HepG2 (cell line): ENCODE results near the gene NEK5. TPM values are rescaled to one million over a fixed set of nuclear protein-coding genes. Genes with fewer than 3 reads are reported as not detected.
A peak's percentile ranks its signal among the peaks of the same experiment; 100 is the strongest.

ENCODE experiments used
- ATRX ChIP-seq: sonication (generic); formaldehyde crosslinking; IDR thresholded peaks from 2 replicates; pipeline ENCODE4 v1.4.0; 2020; ENCODE audit warnings: missing genetic modification reagents, borderline replicate concordance
- HMGA1 ChIP-seq: sonication (generic); formaldehyde crosslinking; conservative IDR thresholded peaks from 2 replicates; pipeline ENCODE4 v1.4.0; 2020; ENCODE audit warnings: missing genetic modification reagents
- NR2F2 ChIP-seq: IDR thresholded peaks from 2 replicates; pipeline ENCODE4 v1.6.1; 2012; ENCODE audit warnings: low read depth, inconsistent platforms, borderline replicate concordance
- SRSF1 ChIP-seq: fragments of 200-400 bp; formaldehyde crosslinking; optimal IDR thresholded peaks from 2 replicates; pipeline ENCODE3; 2017; ENCODE audit warnings: mild to moderate bottlenecking, low read depth, low read length, moderate library complexity
- YEATS2 ChIP-seq: sonication (generic); formaldehyde crosslinking; IDR thresholded peaks from 2 replicates; pipeline ENCODE4 v1.4.0; 2020; ENCODE audit warnings: missing genetic modification reagents, borderline replicate concordance
- ZIK1 ChIP-seq: sonication (generic); formaldehyde crosslinking; IDR thresholded peaks from 2 replicates; pipeline ENCODE4 v1.5.0; 2020; ENCODE audit warnings: mild to moderate bottlenecking, low read depth, missing genetic modification reagents, borderline replicate concordance
- ZMAT3 ChIP-seq: sonication (generic); formaldehyde crosslinking; conservative IDR thresholded peaks from 2 replicates; pipeline ENCODE4 v1.7.0; 2021; ENCODE audit warnings: missing genetic modification reagents
- ZNF253 ChIP-seq: sonication (generic); formaldehyde crosslinking; IDR thresholded peaks from 2 replicates; pipeline ENCODE4 v1.8.0; 2022; ENCODE audit warnings: mild to moderate bottlenecking, missing genetic modification reagents, borderline replicate concordance
- ZNF484 ChIP-seq: sonication (generic); formaldehyde crosslinking; IDR thresholded peaks from 2 replicates; pipeline ENCODE4 v1.5.1; 2020; ENCODE audit warnings: mild to moderate bottlenecking, low read depth, missing genetic modification reagents, borderline replicate concordance
- ZNF746 ChIP-seq: sonication (generic); formaldehyde crosslinking; IDR thresholded peaks from 2 replicates; pipeline ENCODE4 v1.8.0; 2022; ENCODE audit warnings: mild to moderate bottlenecking, missing genetic modification reagents
- polyA plus RNA-seq, 8 experiments: library from polyadenylated mRNA; depleted of rRNA in 3 of 8; stranded (reverse) in 7 of 8; unstranded in 1 of 8; fragments of >200 nt; fragmentation: Illumina TruSeq in 4 of 8; extraction: Trizol in 4 of 8; gene quantifications; 2 replicates each; pipeline versions ENCODE4 v1.2.1 to v1.2.3, GENCODE V29; 2011 to 2016; ENCODE audit warnings: low read depth in 4 of 8, missing spikeins in 1 of 8, mixed read lengths in 1 of 8; ENCODE audit not compliant: insufficient read depth in 1 of 8
- total RNA-seq, 5 experiments: library from RNA; depleted of rRNA; stranded (reverse); fragments of >200 nt; fragmentation: Illumina TruSeq; extraction: Trizol; gene quantifications; 2 replicates each; pipeline ENCODE4 v1.2.3, GENCODE V29; 2016; ENCODE audit warnings: low read depth in 1 of 5
- TF ChIP-seq, protein P1 (sequence below): sonication (generic); formaldehyde crosslinking; IDR thresholded peaks from 2 replicates; pipeline ENCODE4 v1.9.0; 2022; ENCODE audit warnings: missing genetic modification reagents, mild to moderate bottlenecking, borderline replicate concordance
- TF ChIP-seq, protein P2 (sequence below): sonication (generic); formaldehyde crosslinking; IDR thresholded peaks from 2 replicates; pipeline ENCODE4 v1.5.0; 2020; ENCODE audit warnings: missing genetic modification reagents, mild to moderate bottlenecking, borderline replicate concordance
- TF ChIP-seq, protein P3 (sequence below): sonication (generic); formaldehyde crosslinking; IDR thresholded peaks from 2 replicates; pipeline ENCODE4 v1.4.0; 2020; ENCODE audit warnings: missing genetic modification reagents
- TF ChIP-seq, protein P4 (sequence below): IDR thresholded peaks from 2 replicates; pipeline ENCODE4 v1.4.0; 2020; ENCODE audit warnings: mild to moderate bottlenecking, missing genetic modification reagents
- TF ChIP-seq, protein P5 (sequence below): sonication (generic); formaldehyde crosslinking; IDR thresholded peaks from 2 replicates; pipeline ENCODE4 v1.5.1; 2020; ENCODE audit warnings: missing genetic modification reagents, mild to moderate bottlenecking, borderline replicate concordance

Gene NEK5
- total and polyA plus RNA-seq, 2 of the 13 experiments (the other 11 are each of a cell fraction or from before 2014, with no cell fraction given), result 0.12 to 0.22 TPM

DNA sequence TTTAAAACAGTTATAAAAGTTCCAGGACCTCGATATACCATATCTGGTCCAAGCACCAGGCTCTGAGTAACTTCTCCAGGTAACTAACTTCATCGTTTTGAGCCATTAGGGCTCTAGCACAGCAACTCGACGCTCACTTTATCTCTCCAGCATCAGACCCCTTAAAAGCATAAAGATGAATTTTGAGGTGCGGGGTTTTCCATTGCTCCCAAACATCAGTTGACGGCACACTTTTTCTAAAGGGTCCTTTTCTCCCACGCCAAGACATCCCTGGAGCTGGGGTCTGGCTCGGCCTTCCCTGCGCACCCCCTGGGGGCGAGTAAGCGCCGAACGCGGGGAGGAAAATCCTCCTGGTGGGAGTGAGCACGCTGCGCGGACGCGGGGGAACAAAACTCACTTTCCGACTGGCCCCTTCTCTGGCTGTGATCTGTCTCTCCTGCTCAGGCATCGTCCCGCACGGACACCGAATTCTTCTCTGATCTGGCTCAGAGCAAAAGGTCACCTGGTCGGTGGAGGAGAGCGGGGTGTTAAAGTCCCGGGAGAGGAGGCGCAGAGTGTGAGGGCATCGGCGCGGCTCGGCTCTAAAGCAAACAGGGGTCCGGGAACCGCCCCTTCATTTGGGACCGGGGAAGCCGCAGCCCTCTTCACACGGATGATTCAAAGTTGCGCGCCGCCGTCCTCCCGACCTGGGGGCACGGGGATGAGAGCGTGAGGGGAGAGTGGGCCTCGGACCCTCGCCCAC lies 117.8 kb downstream of the NEK5 start, which contains the start of gene ATP7B (continued):
- TF ChIP-seq, protein P1, sequence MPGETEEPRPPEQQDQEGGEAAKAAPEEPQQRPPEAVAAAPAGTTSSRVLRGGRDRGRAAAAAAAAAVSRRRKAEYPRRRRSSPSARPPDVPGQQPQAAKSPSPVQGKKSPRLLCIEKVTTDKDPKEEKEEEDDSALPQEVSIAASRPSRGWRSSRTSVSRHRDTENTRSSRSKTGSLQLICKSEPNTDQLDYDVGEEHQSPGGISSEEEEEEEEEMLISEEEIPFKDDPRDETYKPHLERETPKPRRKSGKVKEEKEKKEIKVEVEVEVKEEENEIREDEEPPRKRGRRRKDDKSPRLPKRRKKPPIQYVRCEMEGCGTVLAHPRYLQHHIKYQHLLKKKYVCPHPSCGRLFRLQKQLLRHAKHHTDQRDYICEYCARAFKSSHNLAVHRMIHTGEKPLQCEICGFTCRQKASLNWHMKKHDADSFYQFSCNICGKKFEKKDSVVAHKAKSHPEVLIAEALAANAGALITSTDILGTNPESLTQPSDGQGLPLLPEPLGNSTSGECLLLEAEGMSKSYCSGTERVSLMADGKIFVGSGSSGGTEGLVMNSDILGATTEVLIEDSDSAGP (CRISPR knock-in tag), result no peak
- TF ChIP-seq, protein P2, sequence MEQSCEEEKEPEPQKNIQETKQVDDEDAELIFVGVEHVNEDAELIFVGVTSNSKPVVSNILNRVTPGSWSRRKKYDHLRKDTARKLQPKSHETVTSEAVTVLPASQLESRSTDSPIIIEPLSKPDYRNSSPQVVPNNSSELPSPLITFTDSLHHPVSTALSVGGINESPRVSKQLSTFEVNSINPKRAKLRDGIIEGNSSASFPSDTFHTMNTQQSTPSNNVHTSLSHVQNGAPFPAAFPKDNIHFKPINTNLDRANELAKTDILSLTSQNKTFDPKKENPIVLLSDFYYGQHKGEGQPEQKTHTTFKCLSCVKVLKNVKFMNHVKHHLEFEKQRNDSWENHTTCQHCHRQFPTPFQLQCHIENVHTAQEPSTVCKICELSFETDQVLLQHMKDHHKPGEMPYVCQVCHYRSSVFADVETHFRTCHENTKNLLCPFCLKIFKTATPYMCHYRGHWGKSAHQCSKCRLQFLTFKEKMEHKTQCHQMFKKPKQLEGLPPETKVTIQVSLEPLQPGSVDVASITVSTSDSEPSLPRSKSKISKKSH (CRISPR knock-in tag), result no peak
- TF ChIP-seq, protein P3, sequence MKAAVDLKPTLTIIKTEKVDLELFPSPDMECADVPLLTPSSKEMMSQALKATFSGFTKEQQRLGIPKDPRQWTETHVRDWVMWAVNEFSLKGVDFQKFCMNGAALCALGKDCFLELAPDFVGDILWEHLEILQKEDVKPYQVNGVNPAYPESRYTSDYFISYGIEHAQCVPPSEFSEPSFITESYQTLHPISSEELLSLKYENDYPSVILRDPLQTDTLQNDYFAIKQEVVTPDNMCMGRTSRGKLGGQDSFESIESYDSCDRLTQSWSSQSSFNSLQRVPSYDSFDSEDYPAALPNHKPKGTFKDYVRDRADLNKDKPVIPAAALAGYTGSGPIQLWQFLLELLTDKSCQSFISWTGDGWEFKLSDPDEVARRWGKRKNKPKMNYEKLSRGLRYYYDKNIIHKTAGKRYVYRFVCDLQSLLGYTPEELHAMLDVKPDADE, result no peak
- no peak for TF ChIP-seq YEATS2 (CRISPR knock-in tag)
- TF ChIP-seq ZNF484 (CRISPR knock-in tag), result no peak
- TF ChIP-seq NR2F2, result 0 out of 2 replicates have a peak, but pooled peaks have one; percentile 41
- TF ChIP-seq SRSF1, result no peak
- TF ChIP-seq ZNF253 (CRISPR knock-in tag), result no peak
- TF ChIP-seq ZNF746 (CRISPR knock-in tag), result no peak
- TF ChIP-seq ATRX (CRISPR knock-in tag), result no peak
- TF ChIP-seq ZMAT3, result no peak
- TF ChIP-seq, protein P4, sequence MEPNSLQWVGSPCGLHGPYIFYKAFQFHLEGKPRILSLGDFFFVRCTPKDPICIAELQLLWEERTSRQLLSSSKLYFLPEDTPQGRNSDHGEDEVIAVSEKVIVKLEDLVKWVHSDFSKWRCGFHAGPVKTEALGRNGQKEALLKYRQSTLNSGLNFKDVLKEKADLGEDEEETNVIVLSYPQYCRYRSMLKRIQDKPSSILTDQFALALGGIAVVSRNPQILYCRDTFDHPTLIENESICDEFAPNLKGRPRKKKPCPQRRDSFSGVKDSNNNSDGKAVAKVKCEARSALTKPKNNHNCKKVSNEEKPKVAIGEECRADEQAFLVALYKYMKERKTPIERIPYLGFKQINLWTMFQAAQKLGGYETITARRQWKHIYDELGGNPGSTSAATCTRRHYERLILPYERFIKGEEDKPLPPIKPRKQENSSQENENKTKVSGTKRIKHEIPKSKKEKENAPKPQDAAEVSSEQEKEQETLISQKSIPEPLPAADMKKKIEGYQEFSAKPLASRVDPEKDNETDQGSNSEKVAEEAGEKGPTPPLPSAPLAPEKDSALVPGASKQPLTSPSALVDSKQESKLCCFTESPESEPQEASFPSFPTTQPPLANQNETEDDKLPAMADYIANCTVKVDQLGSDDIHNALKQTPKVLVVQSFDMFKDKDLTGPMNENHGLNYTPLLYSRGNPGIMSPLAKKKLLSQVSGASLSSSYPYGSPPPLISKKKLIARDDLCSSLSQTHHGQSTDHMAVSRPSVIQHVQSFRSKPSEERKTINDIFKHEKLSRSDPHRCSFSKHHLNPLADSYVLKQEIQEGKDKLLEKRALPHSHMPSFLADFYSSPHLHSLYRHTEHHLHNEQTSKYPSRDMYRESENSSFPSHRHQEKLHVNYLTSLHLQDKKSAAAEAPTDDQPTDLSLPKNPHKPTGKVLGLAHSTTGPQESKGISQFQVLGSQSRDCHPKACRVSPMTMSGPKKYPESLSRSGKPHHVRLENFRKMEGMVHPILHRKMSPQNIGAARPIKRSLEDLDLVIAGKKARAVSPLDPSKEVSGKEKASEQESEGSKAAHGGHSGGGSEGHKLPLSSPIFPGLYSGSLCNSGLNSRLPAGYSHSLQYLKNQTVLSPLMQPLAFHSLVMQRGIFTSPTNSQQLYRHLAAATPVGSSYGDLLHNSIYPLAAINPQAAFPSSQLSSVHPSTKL, result no peak
- no peak for TF ChIP-seq HMGA1 (CRISPR knock-in tag)
- TF ChIP-seq, protein P5, sequence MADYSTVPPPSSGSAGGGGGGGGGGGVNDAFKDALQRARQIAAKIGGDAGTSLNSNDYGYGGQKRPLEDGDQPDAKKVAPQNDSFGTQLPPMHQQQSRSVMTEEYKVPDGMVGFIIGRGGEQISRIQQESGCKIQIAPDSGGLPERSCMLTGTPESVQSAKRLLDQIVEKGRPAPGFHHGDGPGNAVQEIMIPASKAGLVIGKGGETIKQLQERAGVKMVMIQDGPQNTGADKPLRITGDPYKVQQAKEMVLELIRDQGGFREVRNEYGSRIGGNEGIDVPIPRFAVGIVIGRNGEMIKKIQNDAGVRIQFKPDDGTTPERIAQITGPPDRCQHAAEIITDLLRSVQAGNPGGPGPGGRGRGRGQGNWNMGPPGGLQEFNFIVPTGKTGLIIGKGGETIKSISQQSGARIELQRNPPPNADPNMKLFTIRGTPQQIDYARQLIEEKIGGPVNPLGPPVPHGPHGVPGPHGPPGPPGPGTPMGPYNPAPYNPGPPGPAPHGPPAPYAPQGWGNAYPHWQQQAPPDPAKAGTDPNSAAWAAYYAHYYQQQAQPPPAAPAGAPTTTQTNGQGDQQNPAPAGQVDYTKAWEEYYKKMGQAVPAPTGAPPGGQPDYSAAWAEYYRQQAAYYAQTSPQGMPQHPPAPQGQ (CRISPR knock-in tag), result 0 out of 2 replicates have a peak, but pooled peaks have one; percentile 62
- 0 out of 2 replicates have a peak, but pooled peaks have one; percentile 11 for TF ChIP-seq ZIK1 (CRISPR knock-in tag)
